H7 (cell line): ENCODE results near the gene ST6GAL1. TPM values are rescaled to one million over a fixed set of nuclear protein-coding genes. Genes with fewer than 3 reads are reported as not detected.
"Not testable (repeated sequence)": the region's sequence is repeated elsewhere in the genome, so short reads cannot be mapped to it uniquely, and the experiment has no call there.

Source experiments
- DNase-seq: peaks from one replicate; pipeline ENCODE4 v3.0.0; 2012
- H3K27me3 ChIP-seq: 2 replicates; pipeline ENCODE4 v1.6.0; 2011; ENCODE audit warnings: mild to moderate bottlenecking, low read length; ENCODE audit not compliant: control insufficient read depth, insufficient read depth
- H3K36me3 ChIP-seq: replicated peaks from 2 replicates; pipeline ENCODE4 v1.5.1; 2011; ENCODE audit warnings: low read length; ENCODE audit not compliant: control insufficient read depth, insufficient read depth
- H3K4me3 ChIP-seq: 2 replicates; pipeline ENCODE4 v1.5.1; 2011; ENCODE audit warnings: low read depth, mild to moderate bottlenecking, control low read depth, low read length, moderate library complexity; ENCODE audit not compliant: insufficient read depth
- total RNA-seq: library from RNA; depleted of rRNA; stranded (reverse); fragments of >200 nt; shearing (Covaris generic); gene quantifications from 2 replicates; pipeline ENCODE4 v1.2.3, GENCODE V29; 2014

Gene ST6GAL1
- total RNA-seq, 1 experiment from 2014 or later: 53.5 TPM

DNA sequence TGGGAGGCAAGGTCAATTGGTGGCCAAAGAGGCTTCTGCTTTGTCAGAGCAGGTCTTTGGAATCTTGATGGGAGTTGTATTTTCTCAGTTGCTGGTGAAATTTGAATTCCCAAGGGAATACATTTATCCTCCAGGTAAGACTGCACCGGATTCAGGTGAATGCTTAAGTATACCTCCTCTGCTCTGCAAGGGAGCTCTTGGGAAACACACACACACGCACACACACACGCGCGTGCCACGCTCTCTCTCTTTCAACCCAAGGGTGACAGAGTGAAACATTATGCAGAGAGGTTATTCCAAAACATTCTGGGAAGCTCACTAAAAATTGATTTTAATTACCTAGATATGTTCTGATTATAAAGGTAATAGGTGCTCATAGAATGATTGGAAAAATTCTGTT is 33.7 kb downstream of the ST6GAL1 start:
- Histone ChIP-seq H3K27me3 (no peaks in the 10 kb centered on the region), H3K36me3 (peaks cover 6% of the 10 kb centered on the region), H3K4me3 (no peak overlapping the region)
- DNase-seq: no peak

DNA sequence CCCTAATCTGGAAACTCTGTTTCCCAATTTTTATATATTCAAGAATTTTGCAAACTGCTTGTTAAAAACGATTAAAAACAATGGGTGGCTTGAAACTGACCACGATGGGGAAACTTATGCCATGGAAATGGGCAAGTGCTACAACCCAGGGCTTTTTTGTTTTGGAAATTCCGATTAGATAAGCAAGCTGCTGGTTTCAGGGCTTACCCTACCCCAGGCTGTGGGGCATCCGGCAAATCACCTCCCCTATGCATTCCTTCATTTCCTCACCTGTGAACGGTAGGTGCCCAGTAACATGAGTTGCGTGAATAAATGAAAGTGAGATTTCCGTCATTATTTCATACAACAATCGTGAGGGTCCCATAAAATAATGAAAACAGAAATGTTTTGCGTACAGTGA is 34.3 kb downstream of the ST6GAL1 start:
- H3K36me3 ChIP-seq: peaks cover 6% of the 10 kb centered on the region
- H3K27me3 ChIP-seq: no peaks in the 10 kb centered on the region
- no peak overlapping the region for H3K4me3 ChIP-seq
- DNase-seq: no peak

DNA sequence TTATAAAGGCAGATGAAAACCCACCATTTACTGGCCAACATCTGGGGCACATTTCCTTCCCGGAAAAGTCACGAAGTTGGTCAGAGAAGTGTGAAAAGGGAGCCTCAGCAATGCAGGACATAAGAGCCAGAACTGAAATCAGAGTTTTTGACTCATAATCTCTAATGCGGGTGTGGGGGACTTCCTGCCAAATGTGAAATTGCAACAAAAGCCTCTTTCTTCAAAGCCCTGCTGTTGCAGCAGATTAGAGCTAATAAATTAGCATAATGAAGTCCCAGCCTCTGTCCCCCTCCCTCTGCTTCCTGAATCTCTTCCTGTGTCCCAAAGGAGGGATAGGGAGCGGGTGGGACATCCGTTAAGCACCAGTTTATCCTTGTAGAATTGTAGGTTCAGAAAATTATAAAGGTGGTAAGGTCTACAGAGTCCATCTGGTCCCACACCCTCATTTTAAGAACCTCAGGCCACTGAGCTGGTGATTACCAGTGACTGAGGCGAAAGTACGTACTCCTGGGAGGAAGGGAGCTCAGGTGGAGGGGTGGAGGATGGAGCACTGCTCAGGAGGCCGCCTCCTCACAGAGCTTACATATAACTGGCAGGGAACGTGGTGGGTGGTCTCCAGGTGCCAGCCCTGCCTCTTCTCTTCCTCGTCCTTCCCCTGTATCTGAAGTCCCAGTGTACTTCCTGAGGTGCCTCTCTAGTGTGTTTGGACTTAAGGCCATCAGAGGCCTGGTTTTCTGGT is 35.0 kb downstream of the ST6GAL1 start:
- peak; percentile 62 for DNase-seq
- Histone ChIP-seq H3K27me3 (no peaks in the 10 kb centered on the region), H3K4me3 (no peak overlapping the region), H3K36me3 (peaks cover 6% of the 10 kb centered on the region)

DNA sequence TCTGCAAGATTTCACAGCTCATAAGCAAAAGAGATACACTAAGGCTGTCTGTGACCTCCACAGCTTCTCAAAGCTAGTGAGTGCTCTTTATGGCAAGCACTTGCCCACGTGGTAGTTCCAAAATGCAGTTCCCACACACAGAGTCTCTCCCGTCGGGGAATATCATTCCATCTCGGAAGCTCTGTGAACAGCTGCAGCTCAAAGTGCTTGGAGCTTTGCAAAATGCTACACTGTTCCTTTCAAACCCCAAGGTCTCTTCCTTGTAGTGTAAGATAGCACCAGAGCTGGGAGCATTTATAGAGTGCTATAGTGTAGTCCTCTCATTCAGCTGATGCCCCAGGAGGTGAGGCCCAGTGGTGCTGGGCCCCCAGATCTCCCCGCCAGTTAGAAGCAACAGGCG is 36.1 kb downstream of the ST6GAL1 start:
- Histone ChIP-seq H3K27me3 (no peaks in the 10 kb centered on the region), H3K36me3 (peaks cover 8% of the 10 kb centered on the region), H3K4me3 (no peak overlapping the region)
- no peak for DNase-seq

DNA sequence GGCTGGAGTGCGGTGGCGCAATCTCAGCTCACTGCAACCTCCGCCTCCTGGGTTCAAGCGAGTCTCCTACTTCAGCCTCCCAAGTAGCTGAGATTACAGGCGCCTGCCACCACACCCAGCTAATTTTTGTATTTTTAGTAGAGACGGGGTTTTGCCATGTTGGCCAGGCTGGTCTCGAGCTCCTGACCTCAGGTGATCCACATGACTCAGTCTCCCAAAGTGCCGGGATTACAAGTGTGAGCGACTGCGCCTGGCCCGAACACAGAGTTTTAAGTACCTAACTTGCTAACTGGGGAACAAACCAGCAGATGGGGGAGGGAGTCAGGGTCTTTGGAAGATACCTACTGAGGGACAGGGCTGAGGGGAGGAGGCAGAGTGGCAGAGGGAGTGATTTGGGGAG is 36.9 kb downstream of the ST6GAL1 start:
- not testable (repeated sequence) for H3K27me3 ChIP-seq, H3K4me3 ChIP-seq, DNase-seq, H3K36me3 ChIP-seq

DNA sequence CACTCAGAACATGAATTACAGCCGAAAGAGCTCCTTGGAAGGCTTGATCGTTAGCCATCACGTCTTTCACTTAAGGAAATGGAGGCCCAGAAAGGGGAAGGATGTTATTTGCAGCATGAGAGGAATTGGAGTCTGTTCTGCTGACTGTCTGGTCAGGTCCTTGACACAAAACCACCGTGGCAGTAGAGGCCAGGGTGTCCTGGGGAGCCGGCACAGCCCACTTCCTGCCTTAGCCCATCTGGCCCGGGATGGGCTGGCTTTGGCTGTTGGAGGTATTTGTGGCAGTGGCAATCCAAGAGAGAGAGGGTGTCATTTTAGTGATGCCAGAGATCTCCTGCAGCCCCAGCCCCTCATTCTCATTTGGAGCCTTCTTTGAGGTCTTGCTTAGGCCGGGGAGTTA is 37.4 kb downstream of the ST6GAL1 start:
- H3K36me3 ChIP-seq: peaks cover 13% of the 10 kb centered on the region
- H3K4me3 ChIP-seq: no peak overlapping the region
- H3K27me3 ChIP-seq: no peaks in the 10 kb centered on the region
- no peak for DNase-seq

DNA sequence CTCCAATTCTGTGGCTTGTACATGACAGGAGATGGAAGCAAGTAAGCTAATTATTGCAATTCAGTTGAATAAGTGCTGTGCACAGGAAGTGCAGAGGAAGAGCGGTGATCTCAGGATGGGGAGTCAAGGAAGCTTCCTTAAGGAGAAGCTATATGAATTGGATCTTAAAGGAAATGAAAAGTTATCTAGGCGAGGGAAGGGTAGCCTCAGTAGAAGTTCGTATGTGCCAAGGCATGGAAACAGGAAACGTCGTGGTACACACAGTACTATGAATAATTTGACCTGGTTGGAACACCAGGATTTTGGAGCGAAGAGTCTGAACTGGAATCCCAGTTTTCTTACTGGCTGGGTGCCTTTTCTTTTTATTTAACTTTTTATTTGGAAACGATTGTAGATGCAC is 39.3 kb downstream of the ST6GAL1 start:
- DNase-seq: no peak
- H3K36me3 ChIP-seq: peaks cover 16% of the 10 kb centered on the region
- no peak overlapping the region for H3K4me3 ChIP-seq
- H3K27me3 ChIP-seq: no peaks in the 10 kb centered on the region

DNA sequence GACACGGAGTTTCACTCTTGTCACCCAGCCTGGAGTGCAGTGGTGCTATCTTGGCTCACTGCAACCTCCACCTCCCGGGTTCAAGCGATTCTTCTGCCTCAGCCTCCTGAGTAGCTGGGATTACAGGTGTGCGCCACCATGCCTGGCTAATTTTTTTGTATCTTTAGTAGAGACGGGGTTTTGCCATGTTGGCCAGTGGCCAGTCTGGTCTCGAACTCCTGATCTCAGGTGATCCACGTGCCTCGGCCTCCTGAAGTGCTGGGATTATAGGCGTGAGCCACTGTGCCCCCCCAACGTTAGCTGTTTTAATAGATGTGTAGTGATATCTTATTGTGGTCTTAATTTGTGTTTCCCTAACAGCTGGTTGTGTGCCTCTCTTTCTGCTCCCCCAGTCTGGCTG is 40.8 kb downstream of the ST6GAL1 start:
- H3K36me3 ChIP-seq: peaks cover 20% of the 10 kb centered on the region

DNA sequence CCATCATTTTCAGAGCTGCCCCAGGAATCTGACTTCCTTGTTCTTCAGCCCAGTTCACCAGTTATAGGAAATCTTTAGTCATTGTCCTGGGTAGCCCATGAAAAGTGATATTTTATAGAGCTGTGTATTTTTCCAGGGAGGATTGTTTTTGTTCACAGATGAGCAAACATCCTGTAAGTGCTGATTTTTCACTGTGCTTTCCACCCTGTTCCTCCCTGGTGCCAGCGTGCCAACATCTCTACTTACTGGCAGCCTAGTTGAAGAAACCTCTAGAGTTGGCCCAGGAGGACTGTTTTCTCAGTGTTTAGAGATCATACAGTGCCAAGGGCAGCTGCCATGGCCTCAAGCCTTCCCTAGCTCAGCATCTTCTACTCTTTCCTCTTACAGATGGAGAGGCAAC is 41.3 kb downstream of the ST6GAL1 start:
- no peak for DNase-seq
- peaks cover 16% of the 10 kb centered on the region for H3K36me3 ChIP-seq
- H3K4me3 ChIP-seq: no peak overlapping the region
- no peaks in the 10 kb centered on the region for H3K27me3 ChIP-seq

More for the DNA sequence above, 40.8 kb downstream of the ST6GAL1 start:
- not testable (repeated sequence) for H3K27me3 ChIP-seq, H3K4me3 ChIP-seq, DNase-seq

DNA sequence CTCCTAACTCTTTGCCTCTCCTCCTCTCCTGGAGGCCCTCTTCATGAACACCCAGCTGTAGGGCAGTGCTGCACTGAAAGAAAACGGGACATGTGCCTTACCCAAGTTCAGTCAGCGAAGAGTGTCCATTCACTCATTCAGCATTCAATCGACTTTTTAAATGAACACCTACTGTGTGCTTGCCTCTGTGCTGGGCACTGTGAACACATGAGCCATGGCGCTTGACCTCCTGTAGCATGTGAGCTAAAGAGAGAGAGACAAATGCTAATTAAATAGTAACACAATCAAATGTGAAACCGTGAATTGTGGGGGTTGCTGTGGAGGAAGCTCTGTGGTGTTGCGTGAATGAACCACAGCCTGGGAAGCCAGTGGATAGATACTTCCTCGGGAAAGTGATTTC is 43.4 kb downstream of the ST6GAL1 start:
- H3K36me3 ChIP-seq: peaks cover 16% of the 10 kb centered on the region
- DNase-seq: no peak
- H3K4me3 ChIP-seq: no peak overlapping the region
- H3K27me3 ChIP-seq: no peaks in the 10 kb centered on the region

DNA sequence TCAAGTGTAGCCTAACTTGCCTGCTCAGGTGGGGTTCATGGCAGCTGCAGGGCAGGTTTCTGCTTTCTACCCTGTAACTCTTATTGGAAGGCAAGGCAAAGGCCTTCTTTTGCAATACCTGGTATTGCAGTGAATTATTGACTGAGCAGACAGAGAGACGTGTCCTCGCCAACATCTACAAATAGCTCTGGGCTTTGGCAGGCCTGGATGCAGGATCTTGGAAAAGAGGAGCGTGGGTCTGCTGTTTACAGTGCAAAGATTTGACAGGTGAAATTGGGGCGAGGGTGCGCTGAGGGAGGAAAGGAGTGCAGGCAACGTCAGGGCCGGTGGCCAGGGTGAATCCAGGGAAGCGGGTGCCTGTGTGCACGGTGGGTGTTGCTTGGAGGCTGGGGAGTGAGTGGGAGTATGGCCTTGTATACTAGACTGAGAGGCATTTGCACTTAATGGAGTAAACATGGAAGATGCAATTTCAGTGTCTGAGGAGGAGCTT is 44.5 kb downstream of the ST6GAL1 start:
- Histone ChIP-seq H3K27me3 (no peaks in the 10 kb centered on the region), H3K36me3 (peaks cover 18% of the 10 kb centered on the region), H3K4me3 (no peak overlapping the region)
- DNase-seq: no peak

DNA sequence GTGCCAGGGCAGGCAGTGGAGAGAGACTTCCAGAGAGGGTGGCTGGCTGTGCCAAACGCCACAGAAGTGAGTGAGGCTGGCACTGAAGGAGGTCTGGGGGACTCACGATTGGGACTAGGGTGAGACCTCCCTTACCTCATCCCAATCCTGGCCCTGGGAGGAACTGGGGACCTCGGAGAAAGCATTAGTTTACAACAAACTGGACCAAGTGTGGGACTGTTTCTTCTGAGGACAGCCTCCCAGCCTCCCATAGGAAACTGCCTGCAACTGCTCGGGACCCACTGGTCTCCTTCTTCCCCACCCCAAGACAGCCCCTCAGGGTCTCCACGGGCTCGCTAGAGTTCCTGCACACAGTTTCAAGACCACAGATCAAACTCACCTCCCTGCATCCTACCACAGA is 45.4 kb downstream of the ST6GAL1 start:
- no peak overlapping the region for H3K4me3 ChIP-seq
- no peaks in the 10 kb centered on the region for H3K27me3 ChIP-seq
- H3K36me3 ChIP-seq: peaks cover 18% of the 10 kb centered on the region
- no peak for DNase-seq

DNA sequence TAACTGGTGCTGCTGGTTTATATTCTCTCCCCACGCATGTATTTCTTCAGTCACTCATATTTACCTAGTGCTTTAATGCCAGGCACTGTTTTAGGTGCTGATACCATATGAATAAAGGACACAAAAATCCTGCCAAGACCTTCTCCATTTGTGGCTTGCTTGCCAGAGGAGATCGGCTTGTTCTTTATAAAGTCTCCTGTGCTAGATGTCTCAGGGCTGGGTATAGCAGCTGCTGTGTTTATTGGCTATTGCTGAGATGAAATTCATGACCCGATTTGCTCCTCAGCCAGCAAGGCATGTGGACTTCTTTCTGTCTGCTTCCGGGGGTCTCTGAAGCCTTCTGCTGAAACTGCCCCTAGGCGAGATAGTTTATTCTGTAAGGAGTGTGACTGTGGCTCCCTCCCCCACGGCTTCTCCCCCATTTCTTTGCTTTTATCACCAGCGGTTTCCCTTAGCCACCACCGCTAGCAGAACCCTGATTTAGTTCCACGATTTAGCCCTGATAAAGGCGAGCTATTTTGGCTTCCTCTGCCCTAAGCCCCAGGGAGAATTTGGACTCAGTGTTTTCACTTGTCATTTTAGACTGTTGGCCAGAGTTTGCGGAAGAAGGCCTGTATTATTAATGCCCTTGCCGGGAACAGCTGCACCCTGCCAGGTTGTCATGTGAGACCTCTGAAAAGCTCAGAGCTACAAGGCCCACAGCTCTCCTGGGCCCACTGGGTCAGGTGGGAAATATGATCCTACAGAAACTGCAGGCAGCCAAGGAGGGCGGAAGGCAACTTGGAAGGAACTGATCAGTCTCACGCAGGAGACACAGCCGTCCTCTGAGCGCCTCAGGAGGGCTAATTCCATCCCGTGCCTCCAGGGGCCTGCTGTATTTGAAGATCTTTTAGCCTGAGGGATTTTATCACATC is 46.8 kb downstream of the ST6GAL1 start:
- H3K4me3 ChIP-seq: no peak overlapping the region
- peaks cover 19% of the 10 kb centered on the region for H3K36me3 ChIP-seq
- peak; percentile 39 for DNase-seq
- no peaks in the 10 kb centered on the region for H3K27me3 ChIP-seq

DNA sequence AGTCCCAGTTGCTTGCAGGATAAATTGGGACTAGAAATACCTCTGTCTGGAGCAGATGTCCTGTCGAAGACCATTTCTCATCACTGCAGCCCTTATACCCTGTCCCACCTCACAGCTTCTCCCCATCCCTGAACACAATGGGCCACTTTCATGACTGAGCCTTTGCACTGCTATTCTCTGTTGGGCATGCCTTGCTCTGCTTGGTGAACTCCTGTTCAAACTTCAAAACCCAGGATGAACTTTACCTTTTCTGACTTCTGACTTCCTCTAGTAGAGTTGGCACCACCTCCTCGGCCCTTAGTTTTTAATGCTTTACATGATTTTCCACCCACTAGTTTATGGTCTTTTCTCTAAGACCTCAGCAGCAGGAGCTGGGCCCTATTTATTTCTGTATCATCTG is 48.4 kb downstream of the ST6GAL1 start:
- Histone ChIP-seq H3K36me3 (peaks cover 13% of the 10 kb centered on the region), H3K27me3 (no peaks in the 10 kb centered on the region), H3K4me3 (no peak overlapping the region)
- DNase-seq: no peak

DNA sequence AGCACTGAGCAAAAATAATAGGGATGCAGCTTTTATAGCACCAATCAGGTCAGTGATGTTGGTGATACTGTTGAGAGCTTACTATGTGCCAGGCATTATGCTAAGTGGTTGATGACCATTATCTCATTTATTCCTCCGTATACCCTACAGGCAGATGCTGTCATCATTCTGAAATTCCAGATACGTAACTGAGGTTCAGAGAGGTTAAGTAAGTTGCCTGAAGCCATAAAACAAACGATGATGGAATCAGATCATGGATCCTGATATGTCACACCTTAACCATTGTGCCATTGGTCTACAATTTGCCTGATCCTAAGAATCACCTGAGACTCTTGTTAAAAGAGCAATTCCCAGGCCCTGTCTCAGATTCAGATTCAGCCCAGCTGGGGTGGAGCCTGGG is 49.5 kb downstream of the ST6GAL1 start:
- no peak for DNase-seq
- Histone ChIP-seq H3K36me3 (peaks cover 10% of the 10 kb centered on the region), H3K27me3 (no peaks in the 10 kb centered on the region), H3K4me3 (no peak overlapping the region)
